SU-DHL-6 (cell line): ENCODE results near the gene TFF2.

ENCODE experiments used
- H2AFZ ChIP-seq: fragments of 200-600 bp; sonication (generic); 2 replicates; pipeline ENCODE4 v1.6.1; 2014; ENCODE audit warnings: low read depth, mild to moderate bottlenecking, moderate library complexity, mixed read lengths, antibody characterized with exemption, low read length; ENCODE audit not compliant: severe bottlenecking
- H3F3A ChIP-seq: fragments of 200-600 bp; shearing (Covaris generic); 2 replicates; pipeline ENCODE4 v1.6.0; 2016; ENCODE audit warnings: antibody characterized with exemption, mild to moderate bottlenecking; ENCODE audit not compliant: insufficient read depth
- H3K27ac ChIP-seq: fragments of 200-600 bp; sonication (generic); 2 replicates; pipeline ENCODE4 v1.5.1; 2016; ENCODE audit warnings: low read depth, mild to moderate bottlenecking, low read length, moderate library complexity, mixed read lengths
- H3K27me3 ChIP-seq: fragments of 200-600 bp; sonication (generic), shearing (Covaris generic); 2 replicates; pipeline ENCODE4 v1.6.0; 2014; ENCODE audit warnings: mild to moderate bottlenecking, low read length
- H3K36me3 ChIP-seq: fragments of 200-600 bp; sonication (generic); 2 replicates; pipeline ENCODE4 v1.6.1; 2014; ENCODE audit warnings: mild to moderate bottlenecking, low read length, mixed read lengths
- H3K4me2 ChIP-seq: fragments of 300-600, 200-600 bp; shearing (Covaris generic), sonication (generic); 2 replicates; pipeline ENCODE4 v1.6.0; 2014; ENCODE audit warnings: low read length, low read depth, mild to moderate bottlenecking; ENCODE audit not compliant: poor library complexity, severe bottlenecking
- H3K4me3 ChIP-seq: fragments of 200-600 bp; sonication (generic); 2 replicates; pipeline ENCODE4 v1.5.1; 2014; ENCODE audit warnings: antibody characterized with exemption, low read length, mild to moderate bottlenecking, mixed read lengths; ENCODE audit not compliant: insufficient read depth, poor library complexity, severe bottlenecking
- H3K79me2 ChIP-seq: fragments of 200-600 bp; sonication (generic); 2 replicates; pipeline ENCODE4 v1.6.1; 2014; ENCODE audit warnings: mild to moderate bottlenecking, low read length, moderate library complexity; ENCODE audit not compliant: insufficient read depth
- H3K9ac ChIP-seq: fragments of 200-600 bp; sonication (generic); 2 replicates; pipeline ENCODE4 v1.7.0; 2014; ENCODE audit warnings: mild to moderate bottlenecking, low read length
- H3K9me2 ChIP-seq: fragments of 200-600 bp; sonication (generic); replicated peaks from 2 replicates; pipeline ENCODE4 v1.6.1; 2014; ENCODE audit warnings: low read length; ENCODE audit not compliant: insufficient read depth
- H3K9me3 ChIP-seq: fragments of 200-600 bp; sonication (generic); 2 replicates; pipeline ENCODE4 v1.6.1; 2014; ENCODE audit warnings: low read length, mixed read lengths; ENCODE audit not compliant: insufficient read depth
- H4K20me1 ChIP-seq: fragments of 200-600 bp; sonication (generic); 2 replicates; pipeline ENCODE4 v1.6.1; 2014; ENCODE audit warnings: low read depth, mild to moderate bottlenecking, antibody characterized with exemption, low read length, moderate library complexity, mixed read lengths
- CTCF ChIP-seq: fragments of 200-600 bp; sonication (generic); IDR thresholded peaks from one replicate; pipeline ENCODE4 v1.5.1; 2017; ENCODE audit warnings: antibody characterized with exemption, mild to moderate bottlenecking, low read length, moderate library complexity; ENCODE audit not compliant: insufficient read depth, poor library complexity, severe bottlenecking
- EZH2phosphoT487 ChIP-seq: fragments of 200-600 bp; sonication (generic), shearing (Covaris generic); conservative IDR thresholded peaks from 2 replicates; pipeline ENCODE4 v1.6.1; 2018; ENCODE audit warnings: mild to moderate bottlenecking, antibody characterized with exemption, low read length, moderate library complexity, mixed read lengths

TFF2 gene

GRCh38 chr21:42311816-42312625, 38.8 kb downstream of the TFF2 start:
- no peaks in the 10 kb centered on the region for H3K79me2 ChIP-seq
- no peaks in the 10 kb centered on the region for H3F3A ChIP-seq
- H3K9me3 ChIP-seq, result no peaks in the 10 kb centered on the region
- H2AFZ ChIP-seq, result no peak overlapping the region
- no peak overlapping the region for H3K4me3 ChIP-seq
- no peaks in the 10 kb centered on the region for H3K9me2 ChIP-seq
- no peak overlapping the region for H3K4me2 ChIP-seq
- TF ChIP-seq CTCF (no peak), EZH2phosphoT487 (no peak)
- H3K36me3 ChIP-seq, result no peaks in the 10 kb centered on the region
- no peaks in the 10 kb centered on the region for H3K27me3 ChIP-seq
- H3K9ac ChIP-seq, result no peak overlapping the region
- H3K27ac ChIP-seq, result no peak overlapping the region
- H4K20me1 ChIP-seq, result no peaks in the 10 kb centered on the region

- Histone ChIP-seq H3K9me2 (no peaks in the 10 kb centered on the region), H3K36me3 (no peaks in the 10 kb centered on the region), H3F3A (no peaks in the 10 kb centered on the region), H3K27ac (no peak overlapping the region), H3K9ac (no peak overlapping the region), H4K20me1 (no peaks in the 10 kb centered on the region), H3K79me2 (no peaks in the 10 kb centered on the region), H3K27me3 (no peaks in the 10 kb centered on the region), H3K4me3 (no peak overlapping the region), H3K4me2 (no peak overlapping the region), H3K9me3 (no peaks in the 10 kb centered on the region), H2AFZ (no peak overlapping the region)
- TF ChIP-seq CTCF, result no peak
- no peak for TF ChIP-seq EZH2phosphoT487
Measured at GRCh38 chr21:42311160-42311559, 39.6 kb downstream of the TFF2 start.

- Histone ChIP-seq H4K20me1 (no peaks in the 10 kb centered on the region), H3K27me3 (no peaks in the 10 kb centered on the region), H3K9me3 (no peaks in the 10 kb centered on the region), H3K9me2 (no peaks in the 10 kb centered on the region), H3F3A (no peaks in the 10 kb centered on the region), H3K9ac (no peak overlapping the region), H3K79me2 (no peaks in the 10 kb centered on the region), H3K27ac (no peak overlapping the region), H3K4me3 (no peak overlapping the region), H3K4me2 (no peak overlapping the region), H3K36me3 (no peaks in the 10 kb centered on the region), H2AFZ (no peak overlapping the region)
- no peak for TF ChIP-seq CTCF
- TF ChIP-seq EZH2phosphoT487, result no peak
Measured at GRCh38 chr21:42310411-42311001, 40.3 kb downstream of the TFF2 start.
